ENCODE results near the gene SH3BP4. TPM values are rescaled to one million over a fixed set of nuclear protein-coding genes. Genes with fewer than 3 reads are reported as not detected.

SH3BP4 gene, protein sequence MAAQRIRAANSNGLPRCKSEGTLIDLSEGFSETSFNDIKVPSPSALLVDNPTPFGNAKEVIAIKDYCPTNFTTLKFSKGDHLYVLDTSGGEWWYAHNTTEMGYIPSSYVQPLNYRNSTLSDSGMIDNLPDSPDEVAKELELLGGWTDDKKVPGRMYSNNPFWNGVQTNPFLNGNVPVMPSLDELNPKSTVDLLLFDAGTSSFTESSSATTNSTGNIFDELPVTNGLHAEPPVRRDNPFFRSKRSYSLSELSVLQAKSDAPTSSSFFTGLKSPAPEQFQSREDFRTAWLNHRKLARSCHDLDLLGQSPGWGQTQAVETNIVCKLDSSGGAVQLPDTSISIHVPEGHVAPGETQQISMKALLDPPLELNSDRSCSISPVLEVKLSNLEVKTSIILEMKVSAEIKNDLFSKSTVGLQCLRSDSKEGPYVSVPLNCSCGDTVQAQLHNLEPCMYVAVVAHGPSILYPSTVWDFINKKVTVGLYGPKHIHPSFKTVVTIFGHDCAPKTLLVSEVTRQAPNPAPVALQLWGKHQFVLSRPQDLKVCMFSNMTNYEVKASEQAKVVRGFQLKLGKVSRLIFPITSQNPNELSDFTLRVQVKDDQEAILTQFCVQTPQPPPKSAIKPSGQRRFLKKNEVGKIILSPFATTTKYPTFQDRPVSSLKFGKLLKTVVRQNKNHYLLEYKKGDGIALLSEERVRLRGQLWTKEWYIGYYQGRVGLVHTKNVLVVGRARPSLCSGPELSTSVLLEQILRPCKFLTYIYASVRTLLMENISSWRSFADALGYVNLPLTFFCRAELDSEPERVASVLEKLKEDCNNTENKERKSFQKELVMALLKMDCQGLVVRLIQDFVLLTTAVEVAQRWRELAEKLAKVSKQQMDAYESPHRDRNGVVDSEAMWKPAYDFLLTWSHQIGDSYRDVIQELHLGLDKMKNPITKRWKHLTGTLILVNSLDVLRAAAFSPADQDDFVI
- 10 to 100 TPM; 29.1 to 57.8 (median 42.6) TPM for total RNA-seq

DNA sequence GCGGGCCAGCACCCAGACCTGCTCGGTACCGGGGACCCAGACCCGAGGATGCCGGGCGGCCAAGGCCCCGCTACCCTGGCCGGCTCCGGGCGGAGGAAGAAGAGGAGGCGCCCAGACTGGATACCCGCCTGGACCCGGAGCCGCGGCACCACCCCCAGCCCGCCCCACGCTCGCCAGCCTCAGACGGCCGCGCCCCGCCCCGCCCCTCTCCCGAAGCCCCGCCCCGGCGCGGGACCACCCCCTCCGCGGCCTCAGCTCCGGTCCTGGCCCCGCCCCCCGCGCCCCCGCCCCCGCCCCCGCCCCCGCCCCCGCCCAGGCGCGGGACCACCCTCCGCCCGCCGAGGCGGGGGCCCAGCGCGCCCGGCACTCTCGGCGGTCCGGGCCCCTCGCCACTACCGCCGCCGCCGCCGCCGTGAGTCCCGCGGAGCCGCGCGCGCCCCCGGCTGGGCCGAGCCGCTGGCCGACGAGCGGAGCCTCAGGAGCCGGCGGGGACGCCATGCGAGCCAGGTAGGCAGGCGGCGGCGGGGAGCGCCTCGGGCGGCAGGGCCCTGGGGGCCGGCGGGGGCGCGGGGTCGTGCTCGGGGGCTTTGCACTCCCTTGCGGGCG is at the start of gene SH3BP4:
Gene SH3BP4 (plus strand): TSS at position 354 of the 606 bp plus-strand sequence. CDS start 82,986 bp downstream, outside the sequence.
- no peak for TF ChIP-seq POLR2A (IDR thresholded peaks at IDR 0.05)

GRCh38 chr2:234904785-234905184 is 47.0 kb upstream of the SH3BP4 start:
- 96 to 100% methylated on average over 2 of the region's 2 CpGs for WGBS, 2 donors
- TF ChIP-seq, protein P1, sequence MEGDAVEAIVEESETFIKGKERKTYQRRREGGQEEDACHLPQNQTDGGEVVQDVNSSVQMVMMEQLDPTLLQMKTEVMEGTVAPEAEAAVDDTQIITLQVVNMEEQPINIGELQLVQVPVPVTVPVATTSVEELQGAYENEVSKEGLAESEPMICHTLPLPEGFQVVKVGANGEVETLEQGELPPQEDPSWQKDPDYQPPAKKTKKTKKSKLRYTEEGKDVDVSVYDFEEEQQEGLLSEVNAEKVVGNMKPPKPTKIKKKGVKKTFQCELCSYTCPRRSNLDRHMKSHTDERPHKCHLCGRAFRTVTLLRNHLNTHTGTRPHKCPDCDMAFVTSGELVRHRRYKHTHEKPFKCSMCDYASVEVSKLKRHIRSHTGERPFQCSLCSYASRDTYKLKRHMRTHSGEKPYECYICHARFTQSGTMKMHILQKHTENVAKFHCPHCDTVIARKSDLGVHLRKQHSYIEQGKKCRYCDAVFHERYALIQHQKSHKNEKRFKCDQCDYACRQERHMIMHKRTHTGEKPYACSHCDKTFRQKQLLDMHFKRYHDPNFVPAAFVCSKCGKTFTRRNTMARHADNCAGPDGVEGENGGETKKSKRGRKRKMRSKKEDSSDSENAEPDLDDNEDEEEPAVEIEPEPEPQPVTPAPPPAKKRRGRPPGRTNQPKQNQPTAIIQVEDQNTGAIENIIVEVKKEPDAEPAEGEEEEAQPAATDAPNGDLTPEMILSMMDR (IDR thresholded peaks at IDR 0.05) = no peak
- TF ChIP-seq POLR2A (IDR thresholded peaks at IDR 0.05) = no peak
- DNase-seq (ENCODE audit: low spot score in 2 of 2) = no peak
- intact Hi-C loops (cut with DNase I; ENCODE audit: low total_unique reads) = no loop called here
- H3K4me3 ChIP-seq (ENCODE audit: low read depth, poor library complexity, severe bottlenecking) = no peak overlapping the region

More for the DNA sequence above, at the start of gene SH3BP4:
- intact Hi-C loops (cut with DNase I; ENCODE audit: low total_unique reads) = loop anchor here (10.0 kb wide), 1 partner anchor 73 kb away; no protein-coding TSS in a partner anchor
- peak within 1 kb of the TSS; percentile 73 for H3K4me3 ChIP-seq (ENCODE audit: low read depth, poor library complexity, severe bottlenecking)
- peak; percentile 64 to 97 for DNase-seq (ENCODE audit: low spot score in 2 of 2)
- 7% methylated on average over 3 of the region's 88 CpGs; no CpG with 5 or more reads in 1 of the 2 donors for WGBS, 2 donors

DNA sequence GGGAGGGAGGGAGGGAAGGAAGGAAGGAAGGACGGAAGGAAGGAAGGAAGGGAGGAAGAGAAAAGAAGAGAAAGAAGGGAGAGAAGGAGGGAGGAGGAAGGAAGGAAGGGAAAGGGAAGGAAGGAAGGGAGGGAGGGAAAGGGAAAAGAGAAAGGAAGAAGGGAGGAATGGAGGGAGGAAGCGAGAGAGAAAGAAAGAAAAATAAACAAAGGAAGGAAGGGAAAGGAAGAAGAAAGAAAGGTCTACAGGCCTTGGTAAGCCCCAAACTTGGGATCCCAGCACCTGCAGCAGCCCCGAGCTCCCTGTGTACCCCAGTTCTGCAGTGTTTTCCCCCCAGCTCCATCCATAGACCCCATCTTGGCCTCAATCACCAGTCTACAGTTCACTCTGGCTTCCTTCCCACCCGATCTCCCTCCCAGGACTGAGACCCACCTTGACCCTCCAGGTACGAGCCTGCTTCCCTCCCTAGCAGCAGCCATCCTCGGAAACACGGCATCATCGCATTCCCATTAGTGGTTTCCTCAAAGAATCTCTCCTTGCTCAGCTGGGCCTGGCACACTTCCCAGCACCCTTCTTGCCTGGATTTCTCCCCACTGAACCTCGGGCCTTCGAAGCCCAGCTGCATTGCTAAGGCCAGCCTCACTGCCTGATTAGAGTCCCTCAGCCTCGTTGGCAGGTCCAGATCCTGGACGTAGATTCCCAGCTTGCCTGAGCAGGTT is 46.1 kb upstream of the SH3BP4 start:
- no peak for TF ChIP-seq POLR2A (IDR thresholded peaks at IDR 0.05)
- TF ChIP-seq, protein P1 (IDR thresholded peaks at IDR 0.05) = no peak
- intact Hi-C loops (cut with DNase I; ENCODE audit: low total_unique reads) = no loop called here
- WGBS, 2 donors = 67 to 80% methylated on average over 12 of the region's 12 CpGs
- DNase-seq (ENCODE audit: low spot score in 2 of 2) = no peak
- H3K4me3 ChIP-seq (ENCODE audit: low read depth, poor library complexity, severe bottlenecking) = no peak overlapping the region

GRCh38 chr2:234910186-234910679 is 41.6 kb upstream of the SH3BP4 start:
- no peak for DNase-seq (ENCODE audit: low spot score in 2 of 2)
- 81 to 89% methylated on average over 3 of the region's 3 CpGs for WGBS, 2 donors
- no peak overlapping the region for H3K4me3 ChIP-seq (ENCODE audit: low read depth, poor library complexity, severe bottlenecking)
- TF ChIP-seq, protein P1 (IDR thresholded peaks at IDR 0.05) = no peak
- no peak for TF ChIP-seq POLR2A (IDR thresholded peaks at IDR 0.05)
- intact Hi-C loops (cut with DNase I; ENCODE audit: low total_unique reads) = no loop called here

DNA sequence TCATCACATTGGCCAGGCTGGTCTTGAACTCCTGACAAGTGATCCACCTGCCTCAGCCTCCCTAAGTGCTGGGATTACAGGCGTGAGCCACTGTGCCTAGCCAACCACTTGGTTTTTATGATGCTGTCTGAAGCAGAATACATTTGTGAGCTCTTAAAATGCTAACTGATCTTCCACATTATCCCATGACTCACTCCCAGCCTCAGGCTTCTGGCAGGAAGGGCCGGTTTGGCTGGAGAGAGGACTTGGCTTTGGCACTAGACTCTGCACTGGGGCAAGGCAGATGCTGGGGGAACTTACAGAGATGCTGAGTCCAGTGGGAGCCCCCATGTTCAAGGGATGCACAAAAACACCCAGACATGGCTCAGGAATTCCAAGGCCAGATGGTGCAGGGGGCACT is 40.5 kb upstream of the SH3BP4 start:
- 17 to 35% methylated on average over 2 of the region's 2 CpGs for WGBS, 2 donors
- no peak overlapping the region for H3K4me3 ChIP-seq (ENCODE audit: low read depth, poor library complexity, severe bottlenecking)
- intact Hi-C loops (cut with DNase I; ENCODE audit: low total_unique reads) = no loop called here

More for the DNA sequence above, 40.5 kb upstream of the SH3BP4 start:
- TF ChIP-seq, protein P1 (IDR thresholded peaks at IDR 0.05) = no peak
- TF ChIP-seq POLR2A (IDR thresholded peaks at IDR 0.05) = no peak
- peak in 1 of 2 donors; percentile 21 for DNase-seq (ENCODE audit: low spot score in 2 of 2)
